WTC11 (cell line): ENCODE results near the gene GHRL.

Source experiments
- ATF6 ChIP-seq: sonication (generic); formaldehyde crosslinking; IDR thresholded peaks from 2 replicates; pipeline ENCODE4 v1.8.1; 2023; ENCODE audit warnings: mild to moderate bottlenecking, missing genetic modification reagents
- CBFB ChIP-seq: sonication (generic); formaldehyde crosslinking; IDR thresholded peaks from 2 replicates; pipeline ENCODE4 v1.8.1; 2022; ENCODE audit warnings: mild to moderate bottlenecking, low read depth, missing genetic modification reagents
- CREB1 ChIP-seq: sonication (generic); formaldehyde crosslinking; IDR thresholded peaks from 2 replicates; pipeline ENCODE4 v1.8.0; 2023; ENCODE audit warnings: mild to moderate bottlenecking, missing genetic modification reagents
- NR2C2 ChIP-seq: sonication (generic); formaldehyde crosslinking; IDR thresholded peaks from 2 replicates; pipeline ENCODE4 v1.8.0; 2022; ENCODE audit warnings: mild to moderate bottlenecking, missing genetic modification reagents
- NR3C1 ChIP-seq: sonication (generic); formaldehyde crosslinking; conservative IDR thresholded peaks from 2 replicates; pipeline ENCODE4 v1.8.1; 2023; ENCODE audit warnings: low read depth, mild to moderate bottlenecking, missing genetic modification reagents
- RELA ChIP-seq: sonication (generic); formaldehyde crosslinking; IDR thresholded peaks from 2 replicates; pipeline ENCODE4 v1.8.1; 2022; ENCODE audit warnings: missing genetic modification reagents, mild to moderate bottlenecking, borderline replicate concordance
- ZNF423 ChIP-seq: fragments of 250-450 bp; sonication (Bioruptor Pico); IDR thresholded peaks from 2 replicates; pipeline ENCODE4 v2.1.2; 2022; ENCODE audit warnings: mild to moderate bottlenecking, moderate library complexity
- TF ChIP-seq, protein P1 (sequence below): fragments of 200-600 bp; IDR thresholded peaks from 2 replicates; pipeline ENCODE4 v1.8.0; 2022; ENCODE audit warnings: antibody characterized with exemption
- TF ChIP-seq, protein P2 (sequence below): sonication (generic); formaldehyde crosslinking; IDR thresholded peaks from 2 replicates; pipeline ENCODE4 v1.8.1; 2023; ENCODE audit warnings: mild to moderate bottlenecking, missing genetic modification reagents, moderate library complexity
- TF ChIP-seq, protein P3 (sequence below): sonication (generic); formaldehyde crosslinking; IDR thresholded peaks from 2 replicates; pipeline ENCODE4 v1.8.0; 2022; ENCODE audit warnings: mild to moderate bottlenecking, missing genetic modification reagents
- TF ChIP-seq, protein P4 (sequence below): sonication (generic); formaldehyde crosslinking; IDR thresholded peaks from 2 replicates; pipeline ENCODE4 v1.8.1; 2022; ENCODE audit warnings: low read depth, missing genetic modification reagents, borderline replicate concordance
- TF ChIP-seq, protein P5 (sequence below): sonication (generic); formaldehyde crosslinking; IDR thresholded peaks from 2 replicates; pipeline ENCODE4 v1.8.0; 2023; ENCODE audit warnings: missing genetic modification reagents
- TF ChIP-seq, protein P6 (sequence below): fragments of 250-450 bp; sonication (Bioruptor Pico); conservative IDR thresholded peaks from 2 replicates; pipeline ENCODE4 v1.9.0; 2021; ENCODE audit warnings: mild to moderate bottlenecking
- TF ChIP-seq, protein P7 (sequence below): sonication (generic); formaldehyde crosslinking; IDR thresholded peaks from 2 replicates; pipeline ENCODE4 v1.8.0; 2022; ENCODE audit warnings: mild to moderate bottlenecking, missing genetic modification reagents

DNA sequence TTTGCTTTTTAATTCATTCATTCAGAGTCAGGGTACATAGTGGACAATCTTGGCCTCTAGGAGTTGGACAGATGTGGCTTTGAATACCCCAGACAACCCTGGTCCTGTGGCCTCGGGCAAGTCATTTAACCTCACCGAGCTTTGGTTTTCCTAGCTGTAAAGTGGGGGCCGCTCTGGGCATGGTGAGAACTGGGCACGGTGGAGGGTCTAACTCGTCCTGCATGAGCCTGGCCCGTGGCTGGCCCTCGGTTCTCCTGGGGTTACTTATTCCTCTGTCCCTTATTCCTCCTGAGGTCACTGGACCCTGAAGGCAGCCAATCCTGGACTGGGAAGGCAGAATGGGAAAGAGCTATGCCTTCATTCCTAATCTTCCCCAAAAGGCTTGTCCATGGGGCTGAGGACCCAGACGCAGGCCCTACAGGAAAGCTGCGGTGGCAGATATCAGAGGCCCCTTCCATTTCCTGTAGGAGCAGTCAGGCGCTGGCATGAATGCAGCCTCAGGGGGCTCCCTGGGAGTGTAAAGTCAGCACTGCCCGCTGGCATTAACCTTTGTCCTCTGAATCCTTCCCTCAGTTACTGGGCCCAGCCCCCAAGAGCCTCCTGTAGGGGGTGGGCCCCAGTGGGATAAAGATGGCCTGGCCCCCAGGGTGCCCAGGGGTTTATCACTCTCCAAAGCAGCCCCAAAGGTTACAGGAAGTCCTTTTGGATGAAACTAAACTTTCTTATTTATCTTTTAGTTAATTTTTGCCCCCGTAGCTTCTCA lies 46.0 kb upstream of the GHRL start:
- TF ChIP-seq, protein P1, sequence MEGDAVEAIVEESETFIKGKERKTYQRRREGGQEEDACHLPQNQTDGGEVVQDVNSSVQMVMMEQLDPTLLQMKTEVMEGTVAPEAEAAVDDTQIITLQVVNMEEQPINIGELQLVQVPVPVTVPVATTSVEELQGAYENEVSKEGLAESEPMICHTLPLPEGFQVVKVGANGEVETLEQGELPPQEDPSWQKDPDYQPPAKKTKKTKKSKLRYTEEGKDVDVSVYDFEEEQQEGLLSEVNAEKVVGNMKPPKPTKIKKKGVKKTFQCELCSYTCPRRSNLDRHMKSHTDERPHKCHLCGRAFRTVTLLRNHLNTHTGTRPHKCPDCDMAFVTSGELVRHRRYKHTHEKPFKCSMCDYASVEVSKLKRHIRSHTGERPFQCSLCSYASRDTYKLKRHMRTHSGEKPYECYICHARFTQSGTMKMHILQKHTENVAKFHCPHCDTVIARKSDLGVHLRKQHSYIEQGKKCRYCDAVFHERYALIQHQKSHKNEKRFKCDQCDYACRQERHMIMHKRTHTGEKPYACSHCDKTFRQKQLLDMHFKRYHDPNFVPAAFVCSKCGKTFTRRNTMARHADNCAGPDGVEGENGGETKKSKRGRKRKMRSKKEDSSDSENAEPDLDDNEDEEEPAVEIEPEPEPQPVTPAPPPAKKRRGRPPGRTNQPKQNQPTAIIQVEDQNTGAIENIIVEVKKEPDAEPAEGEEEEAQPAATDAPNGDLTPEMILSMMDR, result no peak
- TF ChIP-seq CBFB (CRISPR knock-in tag), result no peak
- no peak for TF ChIP-seq ATF6
- no peak for TF ChIP-seq RELA (CRISPR knock-in tag)
- TF ChIP-seq, protein P2, sequence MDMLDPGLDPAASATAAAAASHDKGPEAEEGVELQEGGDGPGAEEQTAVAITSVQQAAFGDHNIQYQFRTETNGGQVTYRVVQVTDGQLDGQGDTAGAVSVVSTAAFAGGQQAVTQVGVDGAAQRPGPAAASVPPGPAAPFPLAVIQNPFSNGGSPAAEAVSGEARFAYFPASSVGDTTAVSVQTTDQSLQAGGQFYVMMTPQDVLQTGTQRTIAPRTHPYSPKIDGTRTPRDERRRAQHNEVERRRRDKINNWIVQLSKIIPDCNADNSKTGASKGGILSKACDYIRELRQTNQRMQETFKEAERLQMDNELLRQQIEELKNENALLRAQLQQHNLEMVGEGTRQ (CRISPR knock-in tag), result no peak
- no peak for TF ChIP-seq CREB1
- TF ChIP-seq, protein P3, sequence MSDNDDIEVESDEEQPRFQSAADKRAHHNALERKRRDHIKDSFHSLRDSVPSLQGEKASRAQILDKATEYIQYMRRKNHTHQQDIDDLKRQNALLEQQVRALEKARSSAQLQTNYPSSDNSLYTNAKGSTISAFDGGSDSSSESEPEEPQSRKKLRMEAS, result no peak
- TF ChIP-seq, protein P4, sequence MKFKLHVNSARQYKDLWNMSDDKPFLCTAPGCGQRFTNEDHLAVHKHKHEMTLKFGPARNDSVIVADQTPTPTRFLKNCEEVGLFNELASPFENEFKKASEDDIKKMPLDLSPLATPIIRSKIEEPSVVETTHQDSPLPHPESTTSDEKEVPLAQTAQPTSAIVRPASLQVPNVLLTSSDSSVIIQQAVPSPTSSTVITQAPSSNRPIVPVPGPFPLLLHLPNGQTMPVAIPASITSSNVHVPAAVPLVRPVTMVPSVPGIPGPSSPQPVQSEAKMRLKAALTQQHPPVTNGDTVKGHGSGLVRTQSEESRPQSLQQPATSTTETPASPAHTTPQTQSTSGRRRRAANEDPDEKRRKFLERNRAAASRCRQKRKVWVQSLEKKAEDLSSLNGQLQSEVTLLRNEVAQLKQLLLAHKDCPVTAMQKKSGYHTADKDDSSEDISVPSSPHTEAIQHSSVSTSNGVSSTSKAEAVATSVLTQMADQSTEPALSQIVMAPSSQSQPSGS (CRISPR knock-in tag), result no peak
- TF ChIP-seq NR3C1 (CRISPR knock-in tag), result no peak
- TF ChIP-seq ZNF423 (CRISPR knock-in tag), result no peak
- TF ChIP-seq, protein P5, sequence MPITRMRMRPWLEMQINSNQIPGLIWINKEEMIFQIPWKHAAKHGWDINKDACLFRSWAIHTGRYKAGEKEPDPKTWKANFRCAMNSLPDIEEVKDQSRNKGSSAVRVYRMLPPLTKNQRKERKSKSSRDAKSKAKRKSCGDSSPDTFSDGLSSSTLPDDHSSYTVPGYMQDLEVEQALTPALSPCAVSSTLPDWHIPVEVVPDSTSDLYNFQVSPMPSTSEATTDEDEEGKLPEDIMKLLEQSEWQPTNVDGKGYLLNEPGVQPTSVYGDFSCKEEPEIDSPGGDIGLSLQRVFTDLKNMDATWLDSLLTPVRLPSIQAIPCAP (CRISPR knock-in tag), result no peak
- TF ChIP-seq, protein P6, sequence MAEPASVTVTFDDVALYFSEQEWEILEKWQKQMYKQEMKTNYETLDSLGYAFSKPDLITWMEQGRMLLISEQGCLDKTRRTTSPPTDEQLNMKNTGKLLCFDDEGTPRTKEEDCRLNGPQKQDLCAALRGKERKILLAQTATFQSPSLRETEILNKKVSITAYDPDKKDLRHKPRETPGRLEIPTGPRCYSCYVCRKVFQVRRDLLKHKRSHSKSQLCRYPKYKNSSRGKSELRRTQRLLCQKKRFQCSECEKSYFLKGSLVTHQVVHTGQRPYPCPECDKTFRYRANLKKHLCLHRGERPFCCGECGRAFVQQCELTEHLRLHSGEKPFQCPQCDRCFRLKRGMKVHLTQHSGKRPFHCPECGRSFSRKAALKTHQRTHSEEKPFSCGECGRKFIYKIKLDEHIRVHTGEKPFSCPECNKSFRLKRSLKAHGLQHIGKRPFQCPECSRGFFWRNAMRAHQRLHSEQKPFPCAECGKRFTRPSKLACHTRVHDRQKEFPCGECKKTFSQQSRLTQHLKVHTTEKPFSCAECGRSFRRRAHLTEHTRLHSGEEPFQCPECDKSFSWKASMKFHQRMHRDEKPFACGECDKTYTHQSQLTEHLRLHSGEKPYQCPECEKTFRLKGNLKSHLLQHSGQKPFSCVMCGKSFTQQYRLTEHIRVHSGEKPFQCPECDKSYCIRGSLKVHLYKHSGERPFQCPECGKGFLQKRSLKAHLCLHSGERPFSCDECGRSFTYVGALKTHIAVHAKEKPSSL, result no peak
- TF ChIP-seq, protein P7, sequence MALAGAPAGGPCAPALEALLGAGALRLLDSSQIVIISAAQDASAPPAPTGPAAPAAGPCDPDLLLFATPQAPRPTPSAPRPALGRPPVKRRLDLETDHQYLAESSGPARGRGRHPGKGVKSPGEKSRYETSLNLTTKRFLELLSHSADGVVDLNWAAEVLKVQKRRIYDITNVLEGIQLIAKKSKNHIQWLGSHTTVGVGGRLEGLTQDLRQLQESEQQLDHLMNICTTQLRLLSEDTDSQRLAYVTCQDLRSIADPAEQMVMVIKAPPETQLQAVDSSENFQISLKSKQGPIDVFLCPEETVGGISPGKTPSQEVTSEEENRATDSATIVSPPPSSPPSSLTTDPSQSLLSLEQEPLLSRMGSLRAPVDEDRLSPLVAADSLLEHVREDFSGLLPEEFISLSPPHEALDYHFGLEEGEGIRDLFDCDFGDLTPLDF, result no peak
- TF ChIP-seq NR2C2 (CRISPR knock-in tag), result no peak
